NCI-H69 (cell line): Measurements from ENCODE around the gene SPATA6L.
A peak's percentile ranks its signal among the peaks of the same experiment; 100 is the strongest.

Source experiments
- DNase-seq: peaks from one replicate; lab custom pipeline; 2025; lab: John Stamatoyannopoulos, UW

SPATA6L gene

GRCh38 chr9:4584636-4585035, 81.6 kb downstream of the SPATA6L start:
- DNase-seq, result no peak

- peak; percentile 31 for DNase-seq
Observed at GRCh38 chr9:4583001-4583400, 83.3 kb downstream of the SPATA6L start.

DNA sequence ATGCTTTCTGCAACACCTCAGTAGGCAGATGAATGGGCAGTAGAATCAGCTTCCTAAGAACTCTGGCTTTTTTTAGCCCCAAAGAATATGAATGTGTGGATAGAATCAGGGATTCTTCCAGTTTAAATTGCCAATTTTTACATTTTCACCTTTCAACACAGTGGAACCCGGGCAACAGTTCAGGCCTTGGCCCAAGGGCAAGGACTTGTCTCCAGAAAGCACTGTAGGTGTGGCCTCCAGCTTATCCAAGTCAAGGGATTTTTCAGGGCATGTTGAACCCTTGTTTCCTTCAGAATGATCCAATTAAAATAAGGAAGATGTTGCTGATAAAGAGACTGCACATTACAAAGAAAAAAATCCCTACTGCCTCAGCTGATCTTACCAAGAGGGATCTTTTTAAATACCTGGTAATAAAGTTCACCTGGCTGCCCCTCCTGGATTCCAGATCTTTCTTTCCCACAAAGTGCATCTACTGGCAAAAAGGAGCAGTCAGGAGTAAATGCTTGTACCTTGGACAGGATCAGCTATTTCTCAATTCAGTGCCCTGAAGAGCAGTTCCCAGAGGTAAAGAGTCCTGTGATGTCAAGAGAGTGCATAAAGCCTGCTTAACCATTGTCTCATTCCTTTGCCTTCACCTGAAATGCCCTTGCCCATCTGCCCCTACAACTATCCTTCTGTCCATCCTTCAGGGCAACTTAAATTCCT, 84.3 kb downstream of the SPATA6L start:
- DNase-seq, result no peak

GRCh38 chr9:4581035-4581760, 85.1 kb downstream of the SPATA6L start:
- DNase-seq, result no peak

GRCh38 chr9:4579001-4579400, 87.3 kb downstream of the SPATA6L start:
- DNase-seq, result peak; percentile 40

GRCh38 chr9:4576448-4576847, 89.8 kb downstream of the SPATA6L start:
- no peak for DNase-seq

GRCh38 chr9:4575997-4576396, 90.3 kb downstream of the SPATA6L start:
- no peak for DNase-seq

DNA sequence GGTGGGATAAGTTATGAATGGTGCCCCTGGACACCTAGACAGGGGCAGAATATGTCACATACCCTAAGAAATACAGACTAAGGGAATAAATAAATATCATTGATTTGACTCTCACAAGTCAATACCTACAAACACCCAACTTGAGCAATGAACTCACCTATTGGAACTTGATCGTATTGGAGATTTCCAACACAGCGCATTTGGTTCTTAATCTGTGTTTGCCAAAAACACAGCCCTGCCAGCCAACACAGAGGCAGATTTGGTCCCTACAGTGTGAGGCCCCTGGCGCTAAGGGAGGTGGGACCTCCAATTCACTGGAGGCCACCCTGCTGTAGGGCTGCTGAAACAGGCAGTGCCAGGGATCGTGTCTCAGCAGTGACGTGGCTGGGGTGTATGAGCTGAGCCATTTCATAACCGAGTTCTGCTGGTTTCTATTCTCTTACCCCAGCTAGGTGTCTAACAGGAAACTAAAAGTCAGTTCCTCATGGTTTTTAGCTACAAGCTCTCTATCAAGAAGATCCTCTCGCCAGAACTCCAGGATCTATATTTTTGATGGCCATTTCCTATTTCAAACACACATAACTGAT, 91.5 kb downstream of the SPATA6L start:
- DNase-seq, result no peak

GRCh38 chr9:4573634-4574389, 92.5 kb downstream of the SPATA6L start:
- DNase-seq, result peak; percentile 92

GRCh38 chr9:4573176-4573575, 93.1 kb downstream of the SPATA6L start:
- DNase-seq, result peak; percentile 80

DNA sequence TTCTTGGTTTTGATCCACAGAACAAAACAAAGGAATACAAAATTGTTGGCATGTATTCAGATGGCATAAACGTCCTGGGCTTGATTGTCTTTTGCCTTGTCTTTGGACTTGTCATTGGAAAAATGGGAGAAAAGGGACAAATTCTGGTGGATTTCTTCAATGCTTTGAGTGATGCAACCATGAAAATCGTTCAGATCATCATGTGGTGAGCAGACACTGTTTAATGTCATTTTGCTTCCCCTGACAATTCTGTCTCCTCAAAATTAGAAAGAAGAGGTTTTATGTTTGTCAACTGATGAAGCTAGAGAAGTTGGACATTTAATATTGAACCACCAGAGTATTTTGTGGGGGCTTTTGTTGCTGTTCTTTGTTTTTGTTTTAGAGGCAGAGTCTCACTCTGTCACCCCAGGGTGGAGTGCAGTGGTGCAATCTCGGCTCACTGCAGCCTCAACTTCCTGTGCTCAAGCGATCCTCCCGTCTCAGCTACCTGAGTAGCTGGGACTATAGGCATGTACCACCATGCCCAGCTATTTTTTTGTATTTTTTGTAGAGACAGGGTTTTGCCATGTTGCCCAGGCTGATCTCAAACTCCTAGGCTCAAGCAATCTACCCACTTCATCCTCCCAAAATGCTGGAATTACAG, 94.0 kb downstream of the SPATA6L start:
- DNase-seq, result no peak

DNA sequence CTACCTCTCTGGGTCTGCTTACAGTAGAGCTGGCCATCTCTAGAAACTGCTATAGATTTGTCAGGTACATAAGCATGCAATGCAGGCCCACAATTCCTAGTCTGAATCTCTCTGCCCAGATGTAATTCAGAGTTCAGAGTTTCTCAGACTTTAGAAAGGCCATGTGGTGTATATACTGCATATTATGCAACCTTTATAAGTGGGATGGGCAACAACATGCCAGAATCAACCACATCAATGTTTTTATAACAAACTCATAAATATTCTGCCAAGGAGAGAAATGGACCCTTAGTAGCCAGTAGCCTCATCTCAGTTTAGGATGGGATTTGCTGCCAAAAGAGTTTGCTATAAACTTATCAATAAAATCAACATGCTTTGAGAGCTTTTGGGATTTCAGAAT, 97.2 kb downstream of the SPATA6L start:
- DNase-seq, result no peak

GRCh38 chr9:4567601-4568000, 98.7 kb downstream of the SPATA6L start:
- no peak for DNase-seq

GRCh38 chr9:4566806-4567205, 99.5 kb downstream of the SPATA6L start:
- DNase-seq, result no peak

DNA sequence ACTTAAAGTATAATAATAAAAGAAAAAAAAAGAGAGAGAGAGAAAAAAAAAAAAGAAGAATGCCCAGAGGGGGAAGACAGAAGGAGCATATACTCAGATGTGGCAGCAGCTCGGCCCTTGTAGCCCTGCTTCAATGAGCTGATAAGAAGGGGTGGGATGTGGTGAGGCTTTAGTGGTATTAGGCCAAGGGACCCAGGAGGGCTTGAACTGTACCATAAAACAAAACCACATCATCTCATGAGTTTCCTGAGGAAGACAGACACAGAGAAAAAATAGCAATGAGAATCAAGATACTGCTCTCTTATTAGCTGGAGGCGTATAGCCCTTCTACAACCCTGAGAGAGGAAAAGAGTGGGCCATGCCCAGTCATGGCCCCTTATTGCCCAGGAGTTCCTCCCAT, 103.2 kb downstream of the SPATA6L start:
- no peak for DNase-seq

GRCh38 chr9:4559261-4560182, 106.8 kb downstream of the SPATA6L start:
- DNase-seq, result no peak

DNA sequence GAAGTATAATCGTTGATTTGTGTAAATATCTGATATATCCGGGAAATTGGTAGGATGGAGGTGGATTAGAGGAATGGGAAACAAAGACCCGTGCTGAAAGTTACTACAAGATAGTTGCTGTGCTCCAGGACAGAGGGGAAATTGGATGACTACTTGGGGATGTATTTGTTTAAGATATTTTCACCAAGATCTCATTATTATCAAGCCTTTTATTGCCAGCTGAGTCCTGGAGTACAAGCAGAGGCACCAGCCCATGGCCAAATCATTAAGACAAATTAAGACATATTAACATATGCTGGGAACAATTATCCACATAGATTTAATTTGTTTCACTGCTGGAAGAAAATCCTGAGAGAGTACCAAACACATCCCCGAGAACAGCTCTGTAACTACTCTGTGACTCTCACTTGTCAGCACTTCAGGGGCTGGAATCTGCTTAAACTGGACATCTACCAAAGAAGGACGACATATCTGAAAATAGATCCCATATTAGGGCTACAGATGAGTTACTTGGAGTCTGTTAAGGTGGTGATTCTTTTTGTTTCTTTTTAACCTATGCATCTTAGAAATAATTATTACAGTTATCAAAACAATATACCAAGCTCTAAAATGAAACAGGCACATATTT, 107.8 kb downstream of the SPATA6L start:
- no peak for DNase-seq

DNA sequence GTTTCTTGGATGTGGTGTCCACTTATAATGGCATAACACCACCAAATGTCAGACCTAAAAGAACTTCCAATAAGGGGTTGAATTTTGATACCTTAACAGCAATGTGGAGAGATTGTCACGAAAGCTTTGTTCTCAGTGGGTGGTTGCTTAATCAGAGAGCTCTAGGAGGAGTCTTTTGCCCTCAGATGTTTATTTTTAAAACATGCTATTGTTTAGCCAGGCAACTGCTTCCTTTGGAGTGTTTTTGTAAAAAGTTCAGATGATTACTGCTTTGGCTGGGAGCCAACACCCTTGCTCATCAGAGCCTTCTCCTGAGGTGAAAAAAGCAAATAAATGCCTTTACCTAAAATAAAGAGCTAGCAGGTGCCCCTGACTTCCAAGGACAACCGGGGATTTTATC, 111.0 kb downstream of the SPATA6L start:
- DNase-seq, result peak; percentile 79

DNA sequence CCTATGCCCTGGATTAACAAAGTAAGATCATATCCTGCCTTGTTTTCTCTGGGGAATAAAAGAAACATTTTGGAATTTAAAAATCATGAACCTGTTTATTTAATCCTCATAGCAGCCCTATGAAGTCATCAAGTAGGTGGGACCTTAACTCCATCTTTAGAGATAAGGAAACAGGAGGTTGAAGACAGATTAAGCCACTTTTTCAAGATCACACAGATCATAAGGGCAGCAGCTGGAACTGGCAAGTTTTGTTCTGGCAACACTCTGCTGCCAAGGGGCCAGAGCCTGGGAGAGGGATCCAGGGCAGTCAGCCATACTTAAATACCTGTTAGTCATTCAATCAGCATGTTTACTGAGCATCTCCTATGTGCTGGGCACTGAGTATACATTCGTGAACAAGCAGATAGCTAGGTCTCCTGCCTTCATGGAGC, 112.3 kb downstream of the SPATA6L start:
- no peak for DNase-seq

DNA sequence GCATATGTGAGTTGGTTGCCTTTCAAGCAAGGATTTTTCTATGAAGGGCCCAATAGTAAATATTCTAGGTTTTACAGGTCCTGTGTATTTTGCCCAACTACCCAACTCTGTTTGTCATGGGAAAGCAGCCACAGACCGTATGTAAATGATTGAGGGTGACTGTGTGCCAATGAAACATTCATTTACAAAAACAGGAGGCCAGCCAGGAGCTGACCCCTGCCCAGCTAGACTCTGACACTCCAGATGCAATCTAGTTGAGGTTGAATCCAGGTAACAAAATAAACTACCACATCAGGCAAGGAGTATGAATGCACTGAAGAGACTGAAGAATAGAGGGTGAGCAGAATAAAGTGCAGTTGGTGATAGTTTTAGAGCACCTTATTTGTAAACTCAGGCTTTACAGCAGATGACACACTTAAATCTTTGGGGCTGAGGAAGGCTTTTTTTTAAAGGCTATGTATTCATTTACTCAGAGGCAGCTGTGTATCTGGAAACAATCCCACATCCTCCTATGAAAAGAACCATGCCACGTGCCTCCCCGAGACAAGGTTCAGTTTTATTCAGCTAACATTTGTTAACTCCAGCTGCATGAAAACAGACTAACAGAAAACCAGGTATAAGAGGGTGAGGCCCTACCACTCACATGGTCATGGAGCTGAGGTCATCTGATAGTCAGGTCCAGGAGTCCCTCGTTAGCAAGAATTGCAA, 115.3 kb downstream of the SPATA6L start:
- peak; percentile 42 for DNase-seq
